Measurements from ENCODE around the gene SLC27A6. TPM values are rescaled to one million over a fixed set of nuclear protein-coding genes. Genes with fewer than 3 reads are reported as not detected.

SLC27A6 gene
- polyA plus RNA-seq, 1 donor (not counting 4 experiments of a cell fraction or from before 2014, with no cell fraction given), result 0.80 TPM

- Histone ChIP-seq H3K4me2 (ENCODE audit: control insufficient read depth, extremely low read depth, insufficient read depth, low read depth, low read length) (peak overlapping the region; percentile 23), H3K27ac (ENCODE audit: control insufficient read depth, insufficient read depth, low read length) (no peak overlapping the region), H3K4me1 (ENCODE audit: control insufficient read depth, extremely low read depth, insufficient read depth, low read length) (no peaks in the 10 kb centered on the region), H3K9me3 (ENCODE audit: control insufficient read depth, low read depth, low read length) (no peaks in the 10 kb centered on the region), H3K36me3 (ENCODE audit: control insufficient read depth in 2 of 2, extremely low read depth in 1 of 2, insufficient read depth in 2 of 2, low read length in 2 of 2) (no peaks in the 10 kb centered on the region), H2AFZ (ENCODE audit: control insufficient read depth, low read length) (peak overlapping the region; percentile 17), H3K27me3 (ENCODE audit: control insufficient read depth, extremely low read depth, insufficient read depth, low read length) (no peaks in the 10 kb centered on the region), H4K20me1 (ENCODE audit: control insufficient read depth, extremely low read depth, insufficient read depth, low read length) (no peaks in the 10 kb centered on the region), H3K79me2 (ENCODE audit: control insufficient read depth, insufficient read depth, low read length) (no peaks in the 10 kb centered on the region), H3K4me3 (ENCODE audit: control insufficient read depth in 2 of 3, extremely low read depth in 1 of 3, insufficient read depth in 2 of 3, low read depth in 1 of 3, low read length in 3 of 3) (no peak overlapping the region), H3K9me1 (ENCODE audit: control insufficient read depth, extremely low read depth, insufficient read depth, low read length) (no peaks in the 10 kb centered on the region), H3K9ac (ENCODE audit: control insufficient read depth, extremely low read depth, insufficient read depth, low read length) (no peak overlapping the region)
- dilution Hi-C loops (cut with MboI; ENCODE audit: extremely low pct_ligation_motif_present, low sequenced_read_pairs), result no loop called here
- no peak for DNase-seq (ENCODE audit: low read depth, low spot score)
- TF ChIP-seq, protein P1, sequence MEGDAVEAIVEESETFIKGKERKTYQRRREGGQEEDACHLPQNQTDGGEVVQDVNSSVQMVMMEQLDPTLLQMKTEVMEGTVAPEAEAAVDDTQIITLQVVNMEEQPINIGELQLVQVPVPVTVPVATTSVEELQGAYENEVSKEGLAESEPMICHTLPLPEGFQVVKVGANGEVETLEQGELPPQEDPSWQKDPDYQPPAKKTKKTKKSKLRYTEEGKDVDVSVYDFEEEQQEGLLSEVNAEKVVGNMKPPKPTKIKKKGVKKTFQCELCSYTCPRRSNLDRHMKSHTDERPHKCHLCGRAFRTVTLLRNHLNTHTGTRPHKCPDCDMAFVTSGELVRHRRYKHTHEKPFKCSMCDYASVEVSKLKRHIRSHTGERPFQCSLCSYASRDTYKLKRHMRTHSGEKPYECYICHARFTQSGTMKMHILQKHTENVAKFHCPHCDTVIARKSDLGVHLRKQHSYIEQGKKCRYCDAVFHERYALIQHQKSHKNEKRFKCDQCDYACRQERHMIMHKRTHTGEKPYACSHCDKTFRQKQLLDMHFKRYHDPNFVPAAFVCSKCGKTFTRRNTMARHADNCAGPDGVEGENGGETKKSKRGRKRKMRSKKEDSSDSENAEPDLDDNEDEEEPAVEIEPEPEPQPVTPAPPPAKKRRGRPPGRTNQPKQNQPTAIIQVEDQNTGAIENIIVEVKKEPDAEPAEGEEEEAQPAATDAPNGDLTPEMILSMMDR (optimal IDR thresholded peaks at IDR 0.05 in 1 of 3, IDR thresholded peaks at IDR 0.05 in 1 of 3, conservative IDR thresholded peaks at IDR 0.05 in 1 of 3; ENCODE audit: extremely low read depth in 1 of 3, insufficient read depth in 2 of 3, low read length in 3 of 3), result no peak
- no peak for TF ChIP-seq EZH2 (IDR thresholded peaks at IDR 0.05; ENCODE audit: low read length)
- no peak for FAIRE-seq
These were observed 86.0 kb downstream of the SLC27A6 start for GRCh38 chr5:129051283-129051682.

- Histone ChIP-seq H3K27me3 (ENCODE audit: control insufficient read depth, extremely low read depth, insufficient read depth, low read length) (no peaks in the 10 kb centered on the region), H3K9me3 (ENCODE audit: control insufficient read depth, low read depth, low read length) (no peaks in the 10 kb centered on the region), H3K79me2 (ENCODE audit: control insufficient read depth, insufficient read depth, low read length) (no peaks in the 10 kb centered on the region), H3K27ac (ENCODE audit: control insufficient read depth, insufficient read depth, low read length) (no peak overlapping the region), H3K4me1 (ENCODE audit: control insufficient read depth, extremely low read depth, insufficient read depth, low read length) (no peaks in the 10 kb centered on the region), H2AFZ (ENCODE audit: control insufficient read depth, low read length) (no peak overlapping the region), H4K20me1 (ENCODE audit: control insufficient read depth, extremely low read depth, insufficient read depth, low read length) (no peaks in the 10 kb centered on the region), H3K4me3 (ENCODE audit: control insufficient read depth in 2 of 3, extremely low read depth in 1 of 3, insufficient read depth in 2 of 3, low read depth in 1 of 3, low read length in 3 of 3) (no peak overlapping the region), H3K36me3 (ENCODE audit: control insufficient read depth in 2 of 2, extremely low read depth in 1 of 2, insufficient read depth in 2 of 2, low read length in 2 of 2) (no peaks in the 10 kb centered on the region), H3K9me1 (ENCODE audit: control insufficient read depth, extremely low read depth, insufficient read depth, low read length) (no peaks in the 10 kb centered on the region), H3K4me2 (ENCODE audit: control insufficient read depth, extremely low read depth, insufficient read depth, low read depth, low read length) (no peak overlapping the region), H3K9ac (ENCODE audit: control insufficient read depth, extremely low read depth, insufficient read depth, low read length) (no peak overlapping the region)
- DNase-seq (ENCODE audit: low read depth, low spot score) (no peak), FAIRE-seq (no peak)
- dilution Hi-C loops (cut with MboI; ENCODE audit: extremely low pct_ligation_motif_present, low sequenced_read_pairs), result no loop called here
- TF ChIP-seq, protein P1 (optimal IDR thresholded peaks at IDR 0.05 in 1 of 3, IDR thresholded peaks at IDR 0.05 in 1 of 3, conservative IDR thresholded peaks at IDR 0.05 in 1 of 3; ENCODE audit: extremely low read depth in 1 of 3, insufficient read depth in 2 of 3, low read length in 3 of 3), result peak in 1 of 3 experiments; percentile 5
- TF ChIP-seq EZH2 (IDR thresholded peaks at IDR 0.05; ENCODE audit: low read length), result no peak
These were observed 88.2 kb downstream of the SLC27A6 start for GRCh38 chr5:129053438-129053837.
